ENCODE measurements around the gene ELF1. TPM values are rescaled to one million over a fixed set of nuclear protein-coding genes. Genes with fewer than 3 reads are reported as not detected.
"Not testable (repeated sequence)": the region's sequence is repeated elsewhere in the genome, so short reads cannot be mapped to it uniquely, and the experiment has no call there.

Gene ELF1
- total and polyA plus RNA-seq, 2 of the 8 experiments (the other 6 are each of a cell fraction or from before 2014, with no cell fraction given) = 5.6 to 18.2 TPM

- no peak for TF ChIP-seq GTF2F1 (IDR thresholded peaks at IDR 0.05; ENCODE audit: borderline replicate concordance, low read depth, low read length)
- TF ChIP-seq MAX (IDR thresholded peaks at IDR 0.05) = no peak
- TF ChIP-seq CREB1 (IDR thresholded peaks at IDR 0.05) = no peak
Observed at GRCh38 chr13:40979232-40979631, 39.9 kb downstream of the ELF1 start (continued).

GRCh38 chr13:40978109-40978508 is 41.0 kb downstream of the ELF1 start:
- H2BK120ac ChIP-seq (replicated peaks; ENCODE audit: low read depth, low read length); H3K23ac ChIP-seq (ENCODE audit: insufficient read length); H3K27ac ChIP-seq (ENCODE audit: low read depth, low read length); H4K8ac ChIP-seq (ENCODE audit: extremely low read depth, insufficient read depth, low read length); H3K27me3 ChIP-seq (replicated peaks in 1 of 4; ENCODE audit: control insufficient read depth in 3 of 4, extremely low read depth in 1 of 4, insufficient read depth in 3 of 4, low read length in 3 of 4); H3K9me3 ChIP-seq (ENCODE audit: insufficient read depth in 2 of 2, low read depth in 1 of 2, low read length in 1 of 2); H4K91ac ChIP-seq (replicated peaks; ENCODE audit: insufficient read length, low read length); H3K4me2 ChIP-seq (ENCODE audit: insufficient read depth in 1 of 2, low read depth in 2 of 2, low read length in 2 of 2); H2AK5ac ChIP-seq (ENCODE audit: low read depth, low read length); H3K79me1 ChIP-seq (ENCODE audit: low read depth, low read length); H4K5ac ChIP-seq (ENCODE audit: insufficient read length, low read depth, low read length); H3K14ac ChIP-seq (ENCODE audit: insufficient read length); FAIRE-seq; H2BK15ac ChIP-seq (ENCODE audit: low read length); H3K36me3 ChIP-seq (ENCODE audit: control insufficient read depth in 2 of 4, insufficient read depth in 4 of 4, low read length in 3 of 4); H3K4me1 ChIP-seq (replicated peaks in 1 of 4; ENCODE audit: control insufficient read depth in 3 of 4, insufficient read depth in 4 of 4, low read length in 3 of 4); POLR2A ChIA-PET (ENCODE audit: partially characterized antibody); H2AFZ ChIP-seq (ENCODE audit: low read length); H3K79me2 ChIP-seq (ENCODE audit: control insufficient read depth in 1 of 2, insufficient read depth in 2 of 2, low read length in 2 of 2); H3K56ac ChIP-seq (replicated peaks; ENCODE audit: insufficient read length, low read depth, low read length); H4K20me1 ChIP-seq (replicated peaks in 1 of 2; ENCODE audit: control insufficient read depth in 1 of 2, insufficient read depth in 2 of 2, low read length in 2 of 2); H2BK12ac ChIP-seq (ENCODE audit: low read depth, low read length); H3K23me2 ChIP-seq (ENCODE audit: low read depth, low read length); H3K4ac ChIP-seq (replicated peaks; ENCODE audit: insufficient read length, low read depth, low read length); H3K18ac ChIP-seq (ENCODE audit: extremely low read depth, low read length); H2BK5ac ChIP-seq (ENCODE audit: low read depth, low read length); H2BK20ac ChIP-seq (ENCODE audit: low read length); H3K4me3 ChIP-seq (ENCODE audit: extremely low read depth in 1 of 4, insufficient read depth in 2 of 4, low read depth in 3 of 4, low read length in 4 of 4); H3K9ac ChIP-seq (replicated peaks in 1 of 4; ENCODE audit: extremely low read depth in 1 of 4, low read depth in 3 of 4, low read length in 3 of 4); DNase-seq (ENCODE audit: low read depth in 1 of 2, low spot score in 2 of 2): not testable (repeated sequence)
- CTCF ChIA-PET (ENCODE audit: partially characterized antibody) = interaction anchor here (1.4 kb wide), 1 partner anchor 7 kb away, joined by 4 read pairs; no protein-coding TSS in a partner anchor
- WGBS, 2 experiments (ENCODE audit: extremely low coverage in 1 of 2, insufficient coverage in 1 of 2, insufficient read length in 1 of 2, insufficient replicate concordance in 2 of 2, low coverage in 1 of 2, low lambda C conversion rate in 2 of 2, missing lambda C conversion rate in 1 of 2) = 96% methylated on average over 6 of the region's 6 CpGs; no CpG with 5 or more reads in 1 of the 2 experiments
